Activated T-cell treated with anti-CD3 and anti-CD28 coated beads, Interleukin-2, amount 50 U/mL, for 24 hours (primary cell): ENCODE data around the gene CNR2.
"Not testable (repeated sequence)": the region's sequence is repeated elsewhere in the genome, so short reads cannot be mapped to it uniquely, and the experiment has no call there.

Experiments used
- DNase-seq: peaks from one replicate; pipeline ENCODE4 v3.0.0-alpha.2; 2020
- H3K27ac Mint-ChIP-seq: 2 replicates; pipeline ENCODE4 v1.8.0; 2020; ENCODE audit warnings: mild to moderate bottlenecking, mixed read lengths
- H3K27me3 Mint-ChIP-seq: 2 replicates; pipeline ENCODE4 v1.8.0; 2020; ENCODE audit warnings: mixed read lengths
- H3K36me3 Mint-ChIP-seq: 2 replicates; pipeline ENCODE4 v1.8.0; 2020; ENCODE audit warnings: low read depth, mixed read lengths
- H3K4me1 Mint-ChIP-seq: 2 replicates; pipeline ENCODE4 v1.8.0; 2020; ENCODE audit warnings: low read depth, mixed read lengths
- H3K4me3 Mint-ChIP-seq: 2 replicates; pipeline ENCODE4 v1.8.0; 2020; ENCODE audit warnings: mild to moderate bottlenecking, moderate library complexity, mixed read lengths
- H3K9me3 Mint-ChIP-seq: 2 replicates; pipeline ENCODE4 v1.8.0; 2020; ENCODE audit warnings: mixed read lengths

CNR2 gene

GRCh38 chr1:23913212-23913880 is at the start of gene CNR2:
Gene CNR2 (minus strand): TSS chr1:23913362. CDS start chr1:23875617, 37,745 bp downstream.
- Mint-ChIP-seq H3K27me3 (peaks cover 11% of the 10 kb centered on the region), H3K36me3 (no peaks in the 10 kb centered on the region), H3K27ac (no peak within 1 kb of the TSS), H3K4me1 (peaks cover 50% of the 10 kb centered on the region), H3K9me3 (no peaks in the 10 kb centered on the region), H3K4me3 (no peak within 1 kb of the TSS)
- no peak for DNase-seq

DNA sequence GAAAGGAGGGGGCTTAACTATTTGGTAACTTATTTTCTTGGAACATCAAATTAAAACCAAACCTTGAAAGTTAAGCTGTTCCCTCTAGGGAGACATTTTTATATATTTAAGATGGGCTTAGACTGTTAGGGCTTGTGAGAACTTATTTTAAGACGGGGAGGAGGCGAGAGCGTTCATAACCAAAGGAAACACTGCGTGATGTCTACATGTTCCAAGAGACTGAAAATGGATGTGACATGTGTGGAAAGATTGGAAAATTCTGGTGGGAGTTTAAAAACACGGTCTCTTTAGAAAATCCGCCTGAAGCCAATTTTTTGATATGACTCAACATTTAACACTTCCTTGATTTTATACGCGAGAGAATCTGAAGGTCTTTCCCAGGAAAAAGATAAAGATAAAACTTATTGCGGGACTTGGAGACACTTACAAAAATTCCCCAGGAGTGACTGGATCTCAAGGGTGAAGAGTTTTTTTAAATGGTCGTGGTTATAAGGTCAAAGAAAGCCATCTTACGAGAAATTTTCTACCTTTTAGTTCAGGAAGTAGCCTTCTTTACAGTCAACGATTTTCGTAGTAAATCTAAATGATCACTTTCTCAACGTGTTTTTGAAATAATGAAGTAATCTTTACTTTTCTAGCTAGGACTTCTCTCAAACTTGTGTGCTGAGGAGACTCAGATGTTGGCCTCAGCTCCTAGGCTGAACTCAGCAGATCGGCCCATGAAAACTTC is 47.3 kb upstream of the CNR2 start:
- Mint-ChIP-seq H3K27me3 (no peaks in the 10 kb centered on the region), H3K4me3 (peak overlapping the region; percentile 99), H3K36me3 (peaks cover 57% of the 10 kb centered on the region), H3K9me3 (no peaks in the 10 kb centered on the region), H3K4me1 (peaks cover 73% of the 10 kb centered on the region), H3K27ac (peak overlapping the region; percentile 100)
- DNase-seq = no peak

DNA sequence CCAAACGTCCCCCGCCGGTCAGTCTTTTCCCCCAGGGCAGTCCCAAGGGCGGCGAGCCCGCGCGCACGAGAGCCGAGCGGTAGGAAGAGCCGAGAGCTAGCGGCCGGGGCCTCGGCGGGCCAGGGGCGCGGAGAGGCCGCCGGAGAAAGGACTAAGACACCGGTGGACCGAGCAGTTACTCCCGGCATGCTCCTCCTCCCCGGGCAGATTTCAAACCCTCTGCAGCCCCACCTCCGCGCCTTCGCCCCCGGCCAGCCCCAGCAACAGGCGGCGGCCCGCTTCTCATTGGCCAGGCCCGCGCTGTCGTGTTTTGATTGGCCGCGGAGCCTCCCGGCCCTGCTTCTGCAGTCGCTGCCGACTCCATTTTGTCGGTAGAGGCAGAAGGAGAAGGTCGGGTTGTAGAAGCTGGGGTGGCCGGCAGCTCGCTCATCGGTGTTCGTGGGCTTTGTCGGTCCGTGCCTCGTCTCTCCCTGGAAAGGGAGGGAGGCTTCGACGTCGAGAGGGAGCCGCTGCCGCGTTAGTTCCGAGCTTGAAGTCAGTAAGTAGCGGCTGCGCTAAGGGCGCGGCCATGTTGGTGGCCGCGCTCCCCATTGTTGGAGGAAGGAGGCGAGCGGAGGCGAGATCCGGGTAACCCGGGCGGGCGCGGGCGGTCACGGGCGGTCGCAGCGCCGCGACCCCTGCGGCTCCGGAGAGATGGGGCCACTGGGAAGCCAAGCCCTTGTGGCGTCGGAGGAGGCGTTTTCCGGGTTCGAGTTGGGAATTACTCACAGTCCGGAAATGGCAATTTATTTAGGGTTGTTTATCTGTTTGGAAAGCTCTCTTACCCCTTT is 46.5 kb upstream of the CNR2 start, which contains the start of gene PNRC2:
Gene PNRC2 (plus strand): TSS at position 368 of the 830 bp plus-strand sequence. CDS start 1,630 bp downstream, outside the sequence.
- peaks cover 73% of the 10 kb centered on the region for H3K4me1 Mint-ChIP-seq
- peak; percentile 96 for DNase-seq

GRCh38 chr1:23958810-23959460 is 45.8 kb upstream of the CNR2 start:
- peak; percentile 90 for DNase-seq
- peaks cover 71% of the 10 kb centered on the region for H3K4me1 Mint-ChIP-seq
- no peaks in the 10 kb centered on the region for H3K9me3 Mint-ChIP-seq
- H3K4me3 Mint-ChIP-seq = peak overlapping the region; percentile 99
- H3K36me3 Mint-ChIP-seq = peaks cover 42% of the 10 kb centered on the region
- H3K27me3 Mint-ChIP-seq = no peaks in the 10 kb centered on the region
- H3K27ac Mint-ChIP-seq = peak overlapping the region; percentile 100

More for the DNA sequence above, 46.5 kb upstream of the CNR2 start, which contains the start of gene PNRC2:
- H3K9me3 Mint-ChIP-seq = no peaks in the 10 kb centered on the region
- H3K27me3 Mint-ChIP-seq = no peaks in the 10 kb centered on the region
- H3K4me3 Mint-ChIP-seq = peak within 1 kb of the TSS; percentile 99
- peaks cover 49% of the 10 kb centered on the region for H3K36me3 Mint-ChIP-seq
- peak within 1 kb of the TSS; percentile 100 for H3K27ac Mint-ChIP-seq

- H3K27me3 Mint-ChIP-seq, H3K9me3 Mint-ChIP-seq, DNase-seq: not testable (repeated sequence)
- H3K4me1 Mint-ChIP-seq = peaks cover 66% of the 10 kb centered on the region
- peak overlapping the region; percentile 99 for H3K4me3 Mint-ChIP-seq
- peak overlapping the region; percentile 100 for H3K27ac Mint-ChIP-seq
- H3K36me3 Mint-ChIP-seq = peaks cover 34% of the 10 kb centered on the region
Observed at GRCh38 chr1:23958040-23958809, 45.1 kb upstream of the CNR2 start.

GRCh38 chr1:23957096-23957495 is 43.9 kb upstream of the CNR2 start:
- DNase-seq = no peak
- Mint-ChIP-seq H3K27me3 (no peaks in the 10 kb centered on the region), H3K36me3 (peaks cover 25% of the 10 kb centered on the region), H3K9me3 (no peaks in the 10 kb centered on the region), H3K27ac (peak overlapping the region; percentile 100), H3K4me3 (peak overlapping the region; percentile 19), H3K4me1 (peaks cover 60% of the 10 kb centered on the region)

DNA sequence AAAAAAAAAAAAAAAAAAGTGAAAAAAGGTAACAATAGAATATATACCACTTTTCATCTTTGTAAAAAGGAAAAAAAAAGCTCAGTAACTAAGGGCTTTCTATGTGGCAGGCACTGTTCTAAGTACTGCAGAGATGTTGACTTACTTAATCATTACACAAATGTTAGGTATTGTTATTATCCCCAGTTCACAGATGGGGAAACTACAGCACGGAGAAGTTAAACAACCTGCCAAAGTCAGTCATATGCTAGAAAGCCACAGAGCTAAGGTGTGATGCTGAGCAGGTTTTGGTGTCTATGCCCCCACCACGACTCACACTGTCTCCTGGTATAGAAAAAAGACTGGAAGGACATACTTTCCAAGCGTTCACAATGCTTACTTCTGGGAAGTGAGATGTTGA is 39.9 kb upstream of the CNR2 start:
- no peak overlapping the region for H3K27ac Mint-ChIP-seq
- no peak for DNase-seq

DNA sequence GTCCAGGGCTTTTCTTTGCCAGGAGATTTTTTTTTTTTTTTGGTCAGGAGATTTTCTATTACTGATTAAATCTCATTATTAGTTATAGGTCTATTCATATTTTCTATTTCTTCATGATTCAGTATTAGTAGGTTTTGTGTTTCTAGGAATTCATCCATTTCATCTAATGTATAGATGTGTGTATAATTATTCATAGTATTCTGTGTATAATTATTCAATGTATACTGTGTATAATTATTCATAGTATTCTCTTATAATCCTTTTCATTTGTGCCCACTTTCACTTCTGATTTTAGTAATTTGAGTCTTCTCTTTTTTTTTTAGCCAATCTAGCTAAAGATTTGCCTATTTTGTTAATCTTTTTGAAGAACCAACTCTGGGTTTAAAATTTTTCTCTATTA is 34.2 kb upstream of the CNR2 start:
- Mint-ChIP-seq H3K4me1 (peaks cover 1% of the 10 kb centered on the region), H3K36me3 (no peaks in the 10 kb centered on the region), H3K27ac (no peak overlapping the region), H3K27me3 (no peaks in the 10 kb centered on the region), H3K9me3 (peaks cover 10% of the 10 kb centered on the region), H3K4me3 (no peak overlapping the region)
- DNase-seq = no peak

More for the DNA sequence above, 39.9 kb upstream of the CNR2 start:
- no peaks in the 10 kb centered on the region for H3K36me3 Mint-ChIP-seq
- H3K27me3 Mint-ChIP-seq = no peaks in the 10 kb centered on the region
- H3K4me3 Mint-ChIP-seq = no peak overlapping the region
- H3K4me1 Mint-ChIP-seq = peaks cover 41% of the 10 kb centered on the region
- H3K9me3 Mint-ChIP-seq = no peaks in the 10 kb centered on the region

DNA sequence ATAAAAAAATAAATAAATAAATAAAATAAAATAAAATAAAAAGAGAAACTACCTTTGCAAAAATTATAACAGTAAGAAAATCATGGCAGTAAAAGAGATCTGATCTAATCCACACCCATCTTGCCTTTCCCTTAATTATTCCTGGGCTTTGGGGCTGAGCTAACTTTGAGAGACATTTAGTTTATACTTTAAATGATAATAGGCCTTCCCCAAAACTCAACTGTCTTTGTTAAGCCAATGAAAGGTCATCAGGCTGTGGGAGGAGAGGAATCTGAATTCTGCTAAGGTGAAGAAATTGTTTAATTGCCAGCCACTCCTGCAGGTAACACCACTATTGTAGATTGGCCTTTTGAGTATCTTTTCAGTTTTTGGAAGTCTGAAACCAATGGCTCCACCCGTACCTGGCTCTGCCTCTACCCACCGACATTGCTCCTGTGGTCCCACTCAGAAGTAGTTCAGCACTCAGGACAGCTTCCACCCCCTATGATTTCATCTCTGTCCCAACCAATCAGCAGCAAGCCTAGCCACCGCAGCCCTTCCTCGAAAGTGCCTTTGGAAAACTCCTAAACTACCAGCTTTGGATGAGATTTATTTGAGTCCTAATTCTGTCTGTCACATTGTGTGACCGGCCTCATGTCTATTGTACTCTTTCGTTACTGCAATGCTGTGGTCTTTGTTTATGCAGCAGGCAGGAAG is 23.5 kb upstream of the CNR2 start:
- Mint-ChIP-seq H3K4me3 (no peak overlapping the region), H3K4me1 (no peaks in the 10 kb centered on the region), H3K27me3 (no peaks in the 10 kb centered on the region), H3K9me3 (no peaks in the 10 kb centered on the region), H3K27ac (no peak overlapping the region), H3K36me3 (no peaks in the 10 kb centered on the region)
- no peak for DNase-seq

DNA sequence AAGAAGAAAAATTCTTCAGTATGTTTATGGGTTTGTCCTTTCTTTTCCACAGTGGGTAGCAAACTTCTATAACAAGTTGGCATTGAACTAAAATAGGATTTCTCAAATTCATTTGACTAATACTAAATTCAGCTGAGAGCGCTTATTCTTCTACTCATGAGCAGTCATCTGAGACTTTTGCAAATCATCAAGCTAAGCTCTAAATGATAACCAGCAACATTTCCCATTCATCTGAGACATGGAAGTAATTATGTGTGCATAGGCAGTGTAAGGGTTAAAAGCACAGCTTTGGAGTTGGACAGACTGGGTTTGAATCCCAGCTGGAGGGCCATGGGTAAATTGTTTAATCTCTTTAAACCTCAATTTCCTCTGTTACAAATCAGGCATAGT is 18.3 kb upstream of the CNR2 start:
- H3K4me3 Mint-ChIP-seq = no peak overlapping the region
- H3K27ac Mint-ChIP-seq = no peak overlapping the region
- H3K36me3 Mint-ChIP-seq = no peaks in the 10 kb centered on the region
- H3K27me3 Mint-ChIP-seq = no peaks in the 10 kb centered on the region
- no peaks in the 10 kb centered on the region for H3K4me1 Mint-ChIP-seq
- H3K9me3 Mint-ChIP-seq = no peaks in the 10 kb centered on the region
- DNase-seq = no peak

DNA sequence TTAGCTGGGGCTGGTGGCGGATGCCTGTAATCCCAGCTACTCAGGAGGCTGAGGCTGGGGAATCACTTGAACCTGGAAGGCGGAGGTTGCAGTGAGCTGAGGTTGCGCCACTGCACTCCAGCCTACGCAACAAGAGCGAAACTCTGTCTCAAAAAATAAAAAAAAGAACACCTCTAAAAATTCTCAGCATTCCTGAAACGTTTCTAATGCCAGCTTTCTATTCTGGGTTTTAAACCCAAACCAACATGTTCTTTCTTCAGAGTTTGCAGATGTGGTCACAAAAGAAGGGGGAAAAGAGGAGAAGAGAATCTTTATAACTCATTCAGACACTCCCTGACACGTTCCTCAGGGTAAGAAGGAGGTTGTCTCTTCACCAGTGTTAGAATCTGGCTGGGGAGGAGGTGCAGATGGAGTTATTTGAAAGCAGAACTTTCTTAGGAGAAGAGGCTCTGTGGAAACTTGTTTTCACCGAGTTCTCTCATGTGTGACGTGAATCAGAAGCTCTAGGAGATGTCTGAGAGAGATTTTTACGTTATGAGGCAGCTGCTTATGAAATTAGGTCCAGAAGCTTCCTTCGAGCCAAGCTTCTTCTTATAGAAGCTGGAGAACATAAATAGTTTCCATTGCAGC is 17.8 kb upstream of the CNR2 start:
- Mint-ChIP-seq H3K27me3 (no peaks in the 10 kb centered on the region), H3K9me3 (no peaks in the 10 kb centered on the region), H3K36me3 (no peaks in the 10 kb centered on the region), H3K4me3 (no peak overlapping the region), H3K4me1 (no peaks in the 10 kb centered on the region), H3K27ac (no peak overlapping the region)
- DNase-seq = no peak

- Mint-ChIP-seq H3K27ac (no peak overlapping the region), H3K4me3 (no peak overlapping the region)
- DNase-seq = no peak
Observed at GRCh38 chr1:23930270-23930669, 17.1 kb upstream of the CNR2 start.

GRCh38 chr1:23928789-23929188 is 15.6 kb upstream of the CNR2 start:
- no peaks in the 10 kb centered on the region for H3K9me3 Mint-ChIP-seq
- no peaks in the 10 kb centered on the region for H3K27me3 Mint-ChIP-seq
- DNase-seq = no peak
- H3K4me1 Mint-ChIP-seq = no peaks in the 10 kb centered on the region
- H3K27ac Mint-ChIP-seq = no peak overlapping the region
- no peaks in the 10 kb centered on the region for H3K36me3 Mint-ChIP-seq
- H3K4me3 Mint-ChIP-seq = no peak overlapping the region

More at GRCh38 chr1:23930270-23930669, 17.1 kb upstream of the CNR2 start:
- no peaks in the 10 kb centered on the region for H3K9me3 Mint-ChIP-seq
- no peaks in the 10 kb centered on the region for H3K27me3 Mint-ChIP-seq
- no peaks in the 10 kb centered on the region for H3K4me1 Mint-ChIP-seq
- no peaks in the 10 kb centered on the region for H3K36me3 Mint-ChIP-seq
